Measurements from ENCODE around the gene TRIM47. TPM values are rescaled to one million over a fixed set of nuclear protein-coding genes. Genes with fewer than 3 reads are reported as not detected.

TRIM47 gene
- total RNA-seq, 6 experiments from 2014 or later: 1.0 to 2.3 (median 1.5) TPM

DNA sequence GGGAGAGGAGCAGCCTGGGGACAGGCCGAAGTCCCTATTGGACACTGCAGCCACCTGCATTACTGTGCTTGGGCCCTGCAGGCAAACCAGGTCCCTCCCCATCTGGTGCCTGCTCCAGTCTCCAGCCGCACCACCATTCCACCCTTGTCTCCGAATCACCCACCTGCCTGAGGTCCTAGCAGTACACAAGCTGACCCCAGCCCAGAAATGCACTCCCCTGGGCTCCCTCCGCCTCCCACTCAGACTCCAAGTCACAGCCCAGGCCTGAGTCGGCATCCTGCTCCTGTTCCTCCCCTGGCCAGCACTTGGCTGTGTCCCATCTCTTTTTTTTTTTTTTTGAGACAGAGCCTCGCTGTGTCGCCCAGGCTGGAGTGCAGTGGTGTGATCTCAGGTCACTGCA is 40.5 kb downstream of the TRIM47 start:
- TF ChIP-seq, protein P1, sequence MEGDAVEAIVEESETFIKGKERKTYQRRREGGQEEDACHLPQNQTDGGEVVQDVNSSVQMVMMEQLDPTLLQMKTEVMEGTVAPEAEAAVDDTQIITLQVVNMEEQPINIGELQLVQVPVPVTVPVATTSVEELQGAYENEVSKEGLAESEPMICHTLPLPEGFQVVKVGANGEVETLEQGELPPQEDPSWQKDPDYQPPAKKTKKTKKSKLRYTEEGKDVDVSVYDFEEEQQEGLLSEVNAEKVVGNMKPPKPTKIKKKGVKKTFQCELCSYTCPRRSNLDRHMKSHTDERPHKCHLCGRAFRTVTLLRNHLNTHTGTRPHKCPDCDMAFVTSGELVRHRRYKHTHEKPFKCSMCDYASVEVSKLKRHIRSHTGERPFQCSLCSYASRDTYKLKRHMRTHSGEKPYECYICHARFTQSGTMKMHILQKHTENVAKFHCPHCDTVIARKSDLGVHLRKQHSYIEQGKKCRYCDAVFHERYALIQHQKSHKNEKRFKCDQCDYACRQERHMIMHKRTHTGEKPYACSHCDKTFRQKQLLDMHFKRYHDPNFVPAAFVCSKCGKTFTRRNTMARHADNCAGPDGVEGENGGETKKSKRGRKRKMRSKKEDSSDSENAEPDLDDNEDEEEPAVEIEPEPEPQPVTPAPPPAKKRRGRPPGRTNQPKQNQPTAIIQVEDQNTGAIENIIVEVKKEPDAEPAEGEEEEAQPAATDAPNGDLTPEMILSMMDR (IDR thresholded peaks at IDR 0.05): no peak
- H3K36me3 Mint-ChIP-seq (ENCODE audit: low read depth): no peaks in the 10 kb centered on the region
- H3K27me3 Mint-ChIP-seq (ENCODE audit: insufficient read depth): peaks cover 2% of the 10 kb centered on the region
- no peak overlapping the region for H3K4me3 Mint-ChIP-seq
- H3K9me3 Mint-ChIP-seq: no peaks in the 10 kb centered on the region
- H3K4me1 Mint-ChIP-seq (ENCODE audit: low read depth): no peaks in the 10 kb centered on the region
- no peak for DNase-seq
- H3K27ac Mint-ChIP-seq: no peak overlapping the region

DNA sequence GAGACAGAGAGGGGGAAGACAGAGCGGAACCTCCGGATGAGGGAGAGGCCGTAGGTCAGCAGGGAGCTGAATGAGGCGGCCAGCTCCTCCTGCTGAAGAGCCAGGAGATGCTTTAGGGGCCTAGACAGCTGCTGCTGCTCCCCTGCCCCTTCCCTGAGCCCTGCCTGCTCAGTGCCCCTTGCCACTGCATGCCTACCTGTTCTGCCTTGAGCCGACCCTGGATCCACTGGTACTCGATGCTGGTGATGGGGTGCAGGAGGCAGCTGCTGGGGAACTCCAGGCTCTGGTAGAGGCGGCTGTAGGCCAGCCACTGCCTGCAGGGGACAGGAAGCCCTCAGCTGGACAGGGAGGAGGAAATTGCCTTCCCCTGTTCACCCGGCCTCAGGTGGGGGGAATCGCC is 41.8 kb downstream of the TRIM47 start:
- H3K4me3 Mint-ChIP-seq: no peak overlapping the region
- peaks cover 2% of the 10 kb centered on the region for H3K27me3 Mint-ChIP-seq (ENCODE audit: insufficient read depth)
- DNase-seq: no peak
- TF ChIP-seq, protein P1 (IDR thresholded peaks at IDR 0.05): no peak
- H3K27ac Mint-ChIP-seq: no peak overlapping the region
- no peaks in the 10 kb centered on the region for H3K9me3 Mint-ChIP-seq
- no peaks in the 10 kb centered on the region for H3K36me3 Mint-ChIP-seq (ENCODE audit: low read depth)
- H3K4me1 Mint-ChIP-seq (ENCODE audit: low read depth): peaks cover 8% of the 10 kb centered on the region

DNA sequence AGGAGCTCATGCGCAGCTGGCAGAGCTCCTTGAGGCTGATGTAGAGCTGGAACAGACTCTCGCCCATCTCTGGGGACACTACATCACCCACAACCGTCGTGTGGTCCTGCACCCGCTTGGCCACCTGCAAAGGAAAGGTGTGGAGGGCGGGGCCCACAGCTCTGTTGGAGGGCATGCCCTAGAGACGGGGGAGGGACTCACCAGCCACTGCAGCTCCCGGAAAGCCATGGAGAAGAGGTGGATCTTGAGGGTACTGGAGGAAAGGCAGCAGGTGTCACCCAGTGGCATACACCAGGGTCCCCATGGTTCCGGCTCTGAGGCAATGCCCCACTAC is 42.8 kb downstream of the TRIM47 start:
- Mint-ChIP-seq H3K36me3 (ENCODE audit: low read depth) (no peaks in the 10 kb centered on the region), H3K27me3 (ENCODE audit: insufficient read depth) (peaks cover 2% of the 10 kb centered on the region), H3K4me1 (ENCODE audit: low read depth) (peaks cover 8% of the 10 kb centered on the region), H3K27ac (no peak overlapping the region), H3K4me3 (no peak overlapping the region), H3K9me3 (no peaks in the 10 kb centered on the region)
- TF ChIP-seq, protein P1 (IDR thresholded peaks at IDR 0.05): no peak
- DNase-seq: no peak

DNA sequence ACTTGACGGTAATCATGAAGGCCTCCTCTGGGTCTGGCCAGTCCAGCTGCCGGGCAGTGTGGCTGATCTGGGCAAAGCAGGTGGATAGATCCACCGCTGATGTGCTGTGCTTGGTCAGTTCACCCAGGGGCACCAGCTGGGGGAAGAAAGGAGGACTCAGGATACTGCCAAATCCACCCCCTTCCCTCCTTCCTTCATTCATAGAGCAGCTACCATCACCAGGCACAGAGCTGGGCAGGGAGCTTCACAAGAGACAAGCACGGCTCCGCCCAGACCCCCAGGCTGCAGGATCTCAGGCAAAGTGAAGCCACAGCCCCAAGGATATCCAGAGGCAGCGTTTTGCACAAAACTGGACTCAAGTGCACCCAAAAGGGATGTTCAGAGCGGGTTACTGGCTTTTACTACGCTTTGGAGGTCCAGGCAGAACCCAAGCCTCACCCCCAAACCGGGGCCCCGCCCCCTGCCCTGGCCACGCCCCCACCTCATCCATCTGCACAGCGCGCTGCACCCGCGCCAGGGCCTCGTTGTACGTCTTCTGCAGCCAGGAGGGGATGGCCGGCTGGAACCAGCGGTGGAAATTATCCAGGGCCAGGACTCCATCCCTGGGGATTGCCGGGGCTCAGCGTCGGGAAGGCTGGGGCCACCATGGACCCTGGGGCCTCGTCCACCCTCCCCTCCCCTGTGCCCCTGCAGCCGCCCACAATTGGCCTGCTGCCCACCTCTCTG is 43.3 kb downstream of the TRIM47 start:
- peaks cover 8% of the 10 kb centered on the region for H3K4me1 Mint-ChIP-seq (ENCODE audit: low read depth)
- TF ChIP-seq, protein P1 (IDR thresholded peaks at IDR 0.05): no peak
- no peaks in the 10 kb centered on the region for H3K9me3 Mint-ChIP-seq
- no peak overlapping the region for H3K27ac Mint-ChIP-seq
- no peak for DNase-seq
- H3K4me3 Mint-ChIP-seq: no peak overlapping the region
- H3K27me3 Mint-ChIP-seq (ENCODE audit: insufficient read depth): peaks cover 2% of the 10 kb centered on the region
- H3K36me3 Mint-ChIP-seq (ENCODE audit: low read depth): no peaks in the 10 kb centered on the region

DNA sequence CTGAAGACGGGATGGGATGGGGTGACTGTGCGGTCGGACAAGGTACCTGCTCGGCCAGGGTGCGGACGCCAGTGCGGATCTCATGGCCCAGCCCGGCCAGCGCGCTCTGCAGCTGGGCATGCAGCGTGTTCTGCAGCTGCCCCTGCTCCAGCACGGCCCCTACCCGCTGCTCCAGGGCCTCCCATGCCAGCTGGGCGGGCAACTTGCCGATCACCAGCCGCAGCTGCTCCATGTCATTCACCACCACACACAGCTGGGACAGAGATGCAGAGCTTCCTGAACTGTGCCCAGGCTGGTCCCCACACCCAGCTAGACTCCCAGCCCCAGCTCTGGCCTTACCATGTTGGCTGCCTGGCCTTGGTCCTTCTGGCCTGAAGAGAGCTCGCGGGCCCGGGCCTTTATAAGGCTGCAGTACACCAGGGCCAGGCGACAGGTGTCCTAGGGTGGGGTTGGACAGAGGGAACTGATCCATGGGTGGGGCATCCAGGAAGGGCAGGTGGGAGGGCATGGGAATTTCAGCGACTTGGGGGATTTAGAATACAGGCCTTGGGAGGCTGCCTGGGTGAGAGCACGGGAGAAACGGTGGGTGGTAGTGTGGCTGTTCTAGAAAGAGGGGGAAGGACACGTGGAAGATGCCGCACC is 44.0 kb downstream of the TRIM47 start:
- H3K36me3 Mint-ChIP-seq (ENCODE audit: low read depth): no peaks in the 10 kb centered on the region

More for the DNA sequence above, 44.0 kb downstream of the TRIM47 start:
- no peak for DNase-seq
- no peak overlapping the region for H3K27ac Mint-ChIP-seq
- TF ChIP-seq, protein P1 (IDR thresholded peaks at IDR 0.05): no peak
- peaks cover 8% of the 10 kb centered on the region for H3K4me1 Mint-ChIP-seq (ENCODE audit: low read depth)
- H3K9me3 Mint-ChIP-seq: no peaks in the 10 kb centered on the region
- peaks cover 2% of the 10 kb centered on the region for H3K27me3 Mint-ChIP-seq (ENCODE audit: insufficient read depth)
- H3K4me3 Mint-ChIP-seq: no peak overlapping the region

Measured in HFFc6 (cell line).